ENCODE data around the gene SMAD2.

SMAD2 gene

DNA sequence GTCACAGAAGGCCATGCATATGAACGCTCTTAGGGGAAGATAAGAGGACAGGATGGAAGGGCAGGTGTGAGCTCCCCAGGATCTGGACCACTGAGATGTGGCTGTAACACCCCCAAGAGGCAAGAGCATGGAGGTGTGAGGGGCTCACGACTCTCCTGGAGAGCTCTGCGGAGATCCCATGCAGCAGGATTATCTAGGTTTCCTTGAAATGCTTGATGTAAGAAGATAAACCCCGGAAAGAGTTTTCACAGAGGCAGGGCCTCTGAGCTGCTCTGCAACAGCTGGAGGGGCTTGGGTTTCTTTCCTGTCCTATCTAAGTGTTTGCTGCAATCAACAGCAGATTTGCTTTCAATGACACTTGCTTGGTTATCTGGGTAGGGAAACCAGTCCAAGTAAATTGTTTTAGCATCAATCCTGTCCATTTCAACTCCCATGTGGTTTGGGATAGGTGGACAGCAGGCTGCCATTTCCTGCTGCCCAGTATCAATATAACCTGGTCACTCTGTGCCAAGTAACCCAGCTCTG, 138.9 kb downstream of the SMAD2 start:
- no peak overlapping the region for H3K9ac ChIP-seq (ENCODE audit: low read length)
- H3K9me3 ChIP-seq (ENCODE audit: low read length): no peaks in the 10 kb centered on the region
- 0 out of 2 replicates have a peak, but pooled peaks cover 4% of the 10 kb centered on the region for H3K27me3 ChIP-seq (ENCODE audit: insufficient read depth, low read length)
- H3K4me2 ChIP-seq (ENCODE audit: low read length): no peak overlapping the region
- H3K4me1 ChIP-seq (ENCODE audit: insufficient read depth, low read length, severe bottlenecking): no peaks in the 10 kb centered on the region
- no peaks in the 10 kb centered on the region for H3F3A ChIP-seq (ENCODE audit: insufficient read depth, low read length)
- H3K27ac ChIP-seq (ENCODE audit: low read depth, low read length, poor library complexity, severe bottlenecking): no peak overlapping the region
- TF ChIP-seq, protein P1, sequence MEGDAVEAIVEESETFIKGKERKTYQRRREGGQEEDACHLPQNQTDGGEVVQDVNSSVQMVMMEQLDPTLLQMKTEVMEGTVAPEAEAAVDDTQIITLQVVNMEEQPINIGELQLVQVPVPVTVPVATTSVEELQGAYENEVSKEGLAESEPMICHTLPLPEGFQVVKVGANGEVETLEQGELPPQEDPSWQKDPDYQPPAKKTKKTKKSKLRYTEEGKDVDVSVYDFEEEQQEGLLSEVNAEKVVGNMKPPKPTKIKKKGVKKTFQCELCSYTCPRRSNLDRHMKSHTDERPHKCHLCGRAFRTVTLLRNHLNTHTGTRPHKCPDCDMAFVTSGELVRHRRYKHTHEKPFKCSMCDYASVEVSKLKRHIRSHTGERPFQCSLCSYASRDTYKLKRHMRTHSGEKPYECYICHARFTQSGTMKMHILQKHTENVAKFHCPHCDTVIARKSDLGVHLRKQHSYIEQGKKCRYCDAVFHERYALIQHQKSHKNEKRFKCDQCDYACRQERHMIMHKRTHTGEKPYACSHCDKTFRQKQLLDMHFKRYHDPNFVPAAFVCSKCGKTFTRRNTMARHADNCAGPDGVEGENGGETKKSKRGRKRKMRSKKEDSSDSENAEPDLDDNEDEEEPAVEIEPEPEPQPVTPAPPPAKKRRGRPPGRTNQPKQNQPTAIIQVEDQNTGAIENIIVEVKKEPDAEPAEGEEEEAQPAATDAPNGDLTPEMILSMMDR (IDR thresholded peaks at IDR 0.05; ENCODE audit: low read length): no peak
- no peak for TF ChIP-seq EZH2 (IDR thresholded peaks at IDR 0.05; ENCODE audit: borderline replicate concordance, low read length)
- no peak overlapping the region for H3K4me3 ChIP-seq (ENCODE audit: low read depth, low read length, poor library complexity, severe bottlenecking)
- no peaks in the 10 kb centered on the region for H4K20me1 ChIP-seq (ENCODE audit: insufficient read depth, low read length)
- no peaks in the 10 kb centered on the region for H3K36me3 ChIP-seq (ENCODE audit: insufficient read depth, low read length)
- no peaks in the 10 kb centered on the region for H3K79me2 ChIP-seq (ENCODE audit: insufficient read depth, low read length)
- no peaks in the 10 kb centered on the region for H3K9me2 ChIP-seq (ENCODE audit: low read depth, low read length)
- H2AFZ ChIP-seq (ENCODE audit: low read length): no peak overlapping the region

DNA sequence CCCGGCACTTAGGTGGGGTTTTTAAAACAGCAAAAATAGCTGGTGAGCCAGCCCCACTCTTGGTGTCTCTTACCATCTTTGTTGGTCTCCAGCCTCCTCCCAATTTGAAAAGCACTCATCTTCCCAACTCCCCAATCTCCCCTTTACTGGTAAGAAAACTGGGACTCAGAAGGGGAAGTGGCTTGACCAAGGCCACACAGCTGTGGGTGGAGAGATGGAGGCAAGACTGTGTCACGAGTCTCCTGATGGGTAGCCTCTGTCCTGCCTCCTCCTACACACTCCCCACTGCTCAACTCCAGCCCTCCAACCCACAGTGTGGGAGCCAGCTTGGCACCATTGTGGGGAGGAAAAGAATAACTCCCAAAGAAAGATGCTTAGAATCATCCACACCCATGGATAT, 140.4 kb downstream of the SMAD2 start:
- TF ChIP-seq EZH2 (IDR thresholded peaks at IDR 0.05; ENCODE audit: borderline replicate concordance, low read length): no peak
- TF ChIP-seq, protein P1 (IDR thresholded peaks at IDR 0.05; ENCODE audit: low read length): no peak
- Histone ChIP-seq H3K4me1 (ENCODE audit: insufficient read depth, low read length, severe bottlenecking) (no peaks in the 10 kb centered on the region), H3K36me3 (ENCODE audit: insufficient read depth, low read length) (no peaks in the 10 kb centered on the region), H3K9me3 (ENCODE audit: low read length) (no peaks in the 10 kb centered on the region), H3K27ac (ENCODE audit: low read depth, low read length, poor library complexity, severe bottlenecking) (no peak overlapping the region), H4K20me1 (ENCODE audit: insufficient read depth, low read length) (no peaks in the 10 kb centered on the region), H3K79me2 (ENCODE audit: insufficient read depth, low read length) (no peaks in the 10 kb centered on the region), H3K9me2 (ENCODE audit: low read depth, low read length) (no peaks in the 10 kb centered on the region), H3K4me3 (ENCODE audit: low read depth, low read length, poor library complexity, severe bottlenecking) (no peak overlapping the region), H2AFZ (ENCODE audit: low read length) (no peak overlapping the region), H3K27me3 (ENCODE audit: insufficient read depth, low read length) (0 out of 2 replicates have a peak, but pooled peaks cover 4% of the 10 kb centered on the region), H3K4me2 (ENCODE audit: low read length) (no peak overlapping the region), H3K9ac (ENCODE audit: low read length) (no peak overlapping the region), H3F3A (ENCODE audit: insufficient read depth, low read length) (no peaks in the 10 kb centered on the region)

DNA sequence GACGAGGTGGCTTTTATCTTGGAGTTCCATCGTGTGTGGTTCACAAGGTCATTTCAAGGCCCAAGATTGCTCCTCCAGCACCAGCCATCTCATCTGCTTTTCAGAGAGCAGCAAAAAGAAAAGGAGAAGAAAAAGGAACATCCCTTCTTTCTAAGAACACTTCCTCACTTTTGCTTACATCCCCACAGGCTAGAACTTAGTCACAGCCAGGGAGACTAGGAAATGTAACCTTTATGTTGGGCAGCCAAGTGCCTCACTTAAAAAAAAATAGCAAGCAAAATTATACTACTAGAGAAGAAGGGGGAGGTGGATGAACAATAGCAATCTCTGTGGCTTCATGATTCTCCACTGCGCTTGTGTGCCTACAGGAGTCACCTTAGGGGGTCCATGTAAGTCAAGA, 141.8 kb downstream of the SMAD2 start:
- Histone ChIP-seq H3K27ac (ENCODE audit: low read depth, low read length, poor library complexity, severe bottlenecking) (no peak overlapping the region), H3K9me3 (ENCODE audit: low read length) (0 out of 2 replicates have a peak, but pooled peaks cover 6% of the 10 kb centered on the region), H3K4me3 (ENCODE audit: low read depth, low read length, poor library complexity, severe bottlenecking) (no peak overlapping the region), H3K9me2 (ENCODE audit: low read depth, low read length) (no peaks in the 10 kb centered on the region), H3K27me3 (ENCODE audit: insufficient read depth, low read length) (0 out of 2 replicates have a peak, but pooled peaks cover 4% of the 10 kb centered on the region), H3F3A (ENCODE audit: insufficient read depth, low read length) (no peaks in the 10 kb centered on the region), H3K9ac (ENCODE audit: low read length) (no peak overlapping the region), H3K36me3 (ENCODE audit: insufficient read depth, low read length) (no peaks in the 10 kb centered on the region), H4K20me1 (ENCODE audit: insufficient read depth, low read length) (no peaks in the 10 kb centered on the region), H2AFZ (ENCODE audit: low read length) (no peak overlapping the region), H3K4me2 (ENCODE audit: low read length) (no peak overlapping the region), H3K4me1 (ENCODE audit: insufficient read depth, low read length, severe bottlenecking) (no peaks in the 10 kb centered on the region), H3K79me2 (ENCODE audit: insufficient read depth, low read length) (no peaks in the 10 kb centered on the region)
- TF ChIP-seq EZH2 (IDR thresholded peaks at IDR 0.05; ENCODE audit: borderline replicate concordance, low read length): no peak
- TF ChIP-seq, protein P1 (IDR thresholded peaks at IDR 0.05; ENCODE audit: low read length): no peak
